Suppressor macrophage treated with lipopolysaccharide for 4 hours (primary cell): ENCODE data around the gene NUDT2.
"Not testable (repeated sequence)": the region's sequence is repeated elsewhere in the genome, so short reads cannot be mapped to it uniquely, and the experiment has no call there.

Experiments used
- DNase-seq: peaks from one replicate; pipeline ENCODE4 v3.0.0-alpha.2; 2020

The NUDT2 gene

DNA sequence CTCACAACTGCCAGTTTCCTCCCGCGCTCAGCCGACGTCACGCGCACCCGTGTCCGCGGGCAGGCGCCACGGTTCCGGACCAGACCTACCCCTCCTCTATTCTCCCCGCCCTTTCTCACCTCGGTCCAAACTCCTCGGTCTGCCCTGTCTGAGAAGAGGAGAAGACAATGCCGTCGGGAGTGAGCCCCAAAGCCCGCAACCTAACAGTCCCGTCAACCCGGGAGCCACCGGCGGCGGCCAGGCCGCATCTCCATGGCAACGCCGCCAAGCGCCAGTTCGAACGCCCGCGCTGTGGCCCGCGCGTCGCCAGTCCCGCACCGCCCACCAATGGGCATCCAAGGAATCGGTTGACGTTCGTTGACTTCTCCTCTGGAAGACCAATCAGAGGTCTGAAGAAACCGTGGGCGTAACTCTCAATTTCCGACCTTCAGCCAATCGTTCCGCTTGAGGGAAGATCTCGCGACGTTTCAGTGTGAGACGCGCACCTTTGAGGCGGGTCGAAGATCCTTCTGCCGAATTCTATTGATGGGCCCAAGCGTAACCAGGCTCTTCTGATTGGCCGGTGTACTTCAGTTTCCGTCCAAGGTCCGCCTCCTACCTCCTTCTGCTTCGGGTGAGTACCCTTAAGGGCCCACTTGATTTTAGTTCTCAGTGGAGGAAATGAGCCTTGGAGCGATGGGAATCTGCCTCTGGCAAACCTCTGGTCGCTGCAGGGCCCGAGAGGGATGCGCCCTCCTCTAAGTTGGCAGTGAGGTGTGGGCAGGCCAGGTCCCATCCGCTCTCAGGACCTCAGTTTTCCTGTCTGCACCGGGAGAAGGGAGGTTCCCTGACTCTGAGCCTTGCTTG lies at the start of gene NUDT2, which contains the start of gene KIF24:
Gene NUDT2 (plus strand): TSS at position 583 of the 846 bp plus-strand sequence. CDS start 9,471 bp downstream, outside the sequence.
Gene KIF24 (minus strand): TSS at position 282 of the 846 bp plus-strand sequence. CDS start 17,922 bp downstream, outside the sequence.
- DNase-seq: peak; percentile 100

DNA sequence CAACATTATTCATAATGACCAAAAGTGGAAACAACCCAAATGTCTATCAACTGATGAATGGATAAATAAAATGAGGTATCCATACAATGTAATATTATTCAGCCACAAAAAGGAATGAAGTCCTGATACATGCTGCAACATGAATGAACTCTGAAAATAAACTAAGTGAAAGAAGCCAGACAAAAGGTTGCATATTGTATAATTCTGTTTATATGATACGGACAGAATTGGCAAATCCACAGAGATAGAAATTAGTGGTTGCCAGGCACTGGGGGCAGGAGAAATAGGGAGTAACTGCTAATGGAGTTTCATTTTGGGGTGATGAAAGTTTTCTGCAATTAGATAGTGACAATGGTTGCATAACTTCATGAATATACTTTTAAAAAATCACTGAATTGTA lies 47.3 kb upstream of the NUDT2 start:
- no peak for DNase-seq

DNA sequence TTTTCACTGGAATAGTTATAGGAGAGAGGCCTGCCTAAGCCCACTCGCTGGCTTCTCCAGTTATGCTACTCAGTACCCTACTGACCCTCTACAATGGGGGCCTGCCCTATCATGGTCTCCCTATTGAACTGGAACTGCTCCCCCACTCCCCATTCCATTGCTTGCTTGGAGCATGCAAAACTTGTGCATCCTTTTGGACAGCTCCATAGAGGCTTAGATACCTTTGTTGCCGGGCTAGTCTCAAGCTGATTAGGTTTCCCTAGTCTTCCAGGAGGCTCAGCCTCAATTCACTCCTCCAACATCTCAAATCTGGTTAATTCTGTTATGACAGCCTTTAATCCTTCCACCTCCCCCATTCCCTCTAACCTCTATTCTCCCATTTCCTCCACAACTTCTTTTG lies 40.2 kb upstream of the NUDT2 start:
- no peak for DNase-seq

DNA sequence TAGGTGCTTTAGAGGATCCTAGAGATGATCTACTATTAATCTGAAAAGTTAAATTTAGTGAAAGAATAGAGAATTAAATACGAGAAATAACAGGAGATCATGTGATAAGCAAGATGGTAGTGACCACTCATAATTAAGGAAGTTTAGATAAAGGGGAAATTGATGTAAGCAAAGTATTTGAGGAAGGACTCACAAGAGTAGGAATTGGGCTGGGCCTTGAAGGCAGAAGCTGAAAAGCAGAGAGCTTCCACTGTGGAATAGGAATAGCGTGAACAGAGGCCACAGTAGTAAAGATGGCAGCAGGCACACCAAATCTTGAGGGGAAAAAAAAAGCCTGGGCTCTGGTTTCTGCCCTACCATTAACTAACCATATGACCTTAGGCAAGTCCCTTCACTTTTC lies 38.3 kb upstream of the NUDT2 start:
- peak; percentile 63 for DNase-seq

DNA sequence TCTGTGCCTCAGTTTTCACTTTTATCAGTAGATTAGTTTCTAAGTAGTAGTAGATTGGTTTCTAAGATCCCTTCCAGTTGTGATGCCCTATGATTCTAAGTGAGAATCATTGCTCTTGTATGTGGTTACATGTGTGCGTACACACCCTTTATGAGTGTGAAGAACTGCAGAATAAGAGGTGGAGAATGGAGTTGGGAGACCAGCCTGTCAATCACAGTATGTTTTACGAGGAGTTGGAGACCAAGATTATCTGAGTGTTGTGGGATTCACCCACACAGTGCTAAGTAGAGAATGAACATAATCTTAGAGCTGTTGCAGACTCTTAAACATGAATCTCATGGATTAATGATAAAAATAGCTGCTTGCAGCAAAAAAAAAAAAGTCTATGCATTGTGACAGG lies 37.9 kb upstream of the NUDT2 start:
- DNase-seq: no peak

DNA sequence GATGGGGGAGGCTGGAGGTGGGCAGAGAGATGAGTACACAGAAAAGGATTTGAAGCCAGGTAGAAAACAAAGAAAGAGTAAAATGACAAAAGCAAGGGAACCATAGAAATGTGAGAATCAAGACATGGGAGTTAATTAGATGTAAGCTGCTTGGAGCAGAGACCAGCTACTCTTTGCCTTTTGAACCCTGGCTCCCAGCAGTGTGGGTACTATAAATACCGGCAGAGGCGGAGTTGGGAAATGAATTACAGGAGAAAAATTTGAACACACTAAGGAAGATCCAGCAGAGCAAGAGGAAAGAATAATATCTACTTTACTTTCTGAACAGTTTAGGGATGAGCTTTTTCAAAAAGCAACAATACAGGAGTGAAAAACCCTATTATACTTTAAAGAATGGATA lies 36.8 kb upstream of the NUDT2 start:
- DNase-seq: no peak

DNA sequence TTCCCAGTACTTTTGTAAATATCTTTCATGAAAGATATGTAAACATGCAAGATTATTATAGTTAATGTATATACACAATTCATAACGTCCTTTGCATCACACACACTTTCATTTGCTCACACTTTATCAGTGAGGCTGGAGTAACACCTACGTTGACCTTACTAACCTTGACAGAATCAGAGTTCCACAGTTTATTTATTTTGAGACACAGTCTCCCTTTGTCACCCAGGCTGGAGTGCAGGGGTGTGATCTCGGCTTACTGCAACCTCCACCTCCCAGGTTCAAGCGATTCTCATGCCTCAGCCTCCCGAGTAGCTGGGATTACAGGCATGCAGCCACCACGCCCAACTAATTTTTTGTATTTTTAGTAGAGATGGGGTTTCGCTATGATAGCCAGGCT lies 28.3 kb upstream of the NUDT2 start:
- DNase-seq: not testable (repeated sequence)

DNA sequence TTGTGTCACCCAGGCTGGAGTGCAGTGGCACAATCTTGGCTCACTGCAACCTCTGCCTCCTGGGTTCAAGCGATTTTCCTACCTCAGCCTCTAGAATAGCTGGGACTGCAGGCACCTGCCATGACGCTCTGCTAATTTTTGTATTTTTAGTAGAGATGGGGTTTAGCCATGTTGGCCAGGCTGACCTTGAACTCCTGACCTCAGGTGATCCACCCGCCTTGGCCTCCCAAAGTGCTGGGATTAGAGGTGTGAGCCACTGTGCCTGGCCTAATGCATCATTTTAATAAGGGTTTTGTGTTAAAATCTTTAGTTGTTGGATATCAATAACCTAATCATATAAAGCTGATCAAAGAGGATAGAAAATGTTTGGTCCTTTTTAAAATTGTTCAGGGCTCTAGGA lies 21.1 kb upstream of the NUDT2 start:
- DNase-seq: not testable (repeated sequence)

DNA sequence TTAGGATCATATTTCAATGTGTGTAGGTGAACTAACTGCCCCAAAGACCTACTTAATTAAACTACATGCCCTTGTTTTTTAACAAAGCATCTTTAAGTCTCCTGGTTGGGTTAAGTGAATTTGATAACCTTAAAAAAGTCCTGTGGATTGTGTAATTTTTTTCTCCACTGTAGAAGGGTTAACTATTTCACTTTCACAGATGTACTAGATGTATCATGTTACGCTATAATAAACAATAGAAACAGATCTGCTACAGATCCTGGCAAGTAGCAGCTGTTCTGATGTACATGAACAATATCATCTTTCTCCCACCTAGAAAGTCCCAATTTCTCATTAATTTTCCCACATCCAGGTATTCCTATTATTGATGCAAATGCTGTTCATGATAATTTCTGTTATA lies 19.2 kb upstream of the NUDT2 start:
- no peak for DNase-seq

DNA sequence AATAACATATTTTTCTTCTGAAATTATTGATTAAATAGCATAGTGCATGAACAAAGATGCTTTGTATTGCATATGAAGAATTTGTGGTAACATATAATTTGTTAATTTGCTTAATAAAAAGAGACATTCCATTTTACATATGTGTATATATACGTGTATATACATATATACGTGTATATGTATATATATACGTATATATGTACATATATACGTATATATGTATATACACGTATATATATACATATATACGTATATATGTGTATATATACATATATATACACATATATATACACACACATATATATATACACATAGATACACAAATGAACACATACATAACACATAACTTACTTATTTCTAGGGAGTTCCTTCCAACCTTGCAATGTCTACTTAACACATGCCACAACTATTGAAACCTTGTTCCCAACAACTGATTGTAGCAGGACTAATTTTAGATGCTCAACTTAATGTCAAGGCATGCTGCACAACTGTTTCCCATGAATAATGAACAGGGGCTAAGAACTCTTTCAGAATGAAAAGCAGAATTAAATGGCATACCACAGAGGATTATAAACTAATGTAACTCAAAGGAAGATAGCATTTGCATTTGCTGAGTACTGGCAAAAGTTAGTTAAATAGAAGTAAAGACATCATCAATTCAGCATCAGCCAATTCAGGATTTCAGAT lies 17.7 kb upstream of the NUDT2 start:
- no peak for DNase-seq

DNA sequence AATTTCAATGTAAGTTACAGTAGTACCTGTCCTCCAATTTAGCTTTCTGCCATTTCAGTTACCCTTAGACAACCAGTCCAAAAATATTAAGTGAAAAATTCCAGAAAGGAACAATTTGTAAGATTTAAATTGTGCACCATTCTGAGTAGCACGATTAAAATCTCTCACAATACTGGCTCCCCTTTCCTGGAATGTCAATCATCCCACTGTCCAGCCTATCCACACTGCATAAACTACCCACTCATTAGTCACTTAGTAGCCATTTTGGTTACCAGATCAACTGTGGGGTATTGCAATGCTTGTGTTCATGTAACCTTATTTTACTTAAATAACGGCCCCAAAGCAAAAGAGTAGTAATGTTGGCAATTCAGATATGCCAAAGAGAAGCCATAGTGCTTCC lies 11.9 kb upstream of the NUDT2 start:
- no peak for DNase-seq

DNA sequence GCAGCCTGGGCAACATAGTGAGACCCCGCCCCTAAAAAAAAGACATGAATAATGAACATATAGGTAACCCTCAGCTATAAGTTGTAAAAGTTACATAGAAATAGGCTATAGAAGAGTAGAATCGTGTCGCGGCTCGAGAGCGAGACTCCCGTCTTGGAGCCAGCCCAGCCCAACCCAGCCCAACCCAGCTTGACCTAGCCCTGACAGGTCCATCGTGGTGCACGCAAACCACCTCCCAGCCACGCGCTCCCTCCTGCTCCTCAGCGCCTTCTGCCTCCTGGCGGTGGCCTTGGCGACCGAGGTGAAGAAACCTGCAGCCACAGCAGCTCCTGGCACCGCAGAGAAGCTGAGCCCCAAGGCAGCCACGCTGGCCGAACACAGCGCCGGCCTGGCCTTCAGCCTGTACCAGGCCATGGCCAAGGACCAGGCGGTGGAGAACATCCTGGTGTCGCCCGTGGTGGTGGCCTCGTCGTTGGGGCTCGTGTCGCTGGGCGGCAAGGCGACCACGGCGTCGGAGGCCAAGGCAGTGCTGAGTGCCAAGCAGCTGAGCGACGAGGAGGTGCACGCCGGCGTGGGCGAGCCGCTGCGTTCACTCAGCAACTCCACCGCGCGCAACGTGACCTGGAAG lies 11.1 kb upstream of the NUDT2 start:
- DNase-seq: no peak

DNA sequence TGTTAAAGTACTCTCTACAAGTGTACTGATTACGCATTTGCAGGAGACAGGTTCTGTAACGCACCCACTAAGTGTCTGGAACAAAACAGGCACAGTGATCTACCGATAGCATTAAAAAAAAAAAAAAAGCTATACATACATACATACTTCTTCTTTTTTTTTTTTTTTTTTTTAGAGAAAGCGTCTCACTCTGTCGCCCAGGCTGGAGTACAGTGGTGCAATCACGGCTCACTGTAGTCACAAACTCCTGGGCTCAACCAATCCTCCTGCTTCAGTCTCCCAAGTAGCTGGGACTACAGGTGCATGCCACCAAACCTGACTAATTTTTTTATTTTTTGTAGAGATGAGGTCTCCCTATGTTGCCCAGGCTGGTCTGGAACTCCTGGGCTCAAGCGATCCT lies 7.9 kb upstream of the NUDT2 start:
- DNase-seq: no peak

DNA sequence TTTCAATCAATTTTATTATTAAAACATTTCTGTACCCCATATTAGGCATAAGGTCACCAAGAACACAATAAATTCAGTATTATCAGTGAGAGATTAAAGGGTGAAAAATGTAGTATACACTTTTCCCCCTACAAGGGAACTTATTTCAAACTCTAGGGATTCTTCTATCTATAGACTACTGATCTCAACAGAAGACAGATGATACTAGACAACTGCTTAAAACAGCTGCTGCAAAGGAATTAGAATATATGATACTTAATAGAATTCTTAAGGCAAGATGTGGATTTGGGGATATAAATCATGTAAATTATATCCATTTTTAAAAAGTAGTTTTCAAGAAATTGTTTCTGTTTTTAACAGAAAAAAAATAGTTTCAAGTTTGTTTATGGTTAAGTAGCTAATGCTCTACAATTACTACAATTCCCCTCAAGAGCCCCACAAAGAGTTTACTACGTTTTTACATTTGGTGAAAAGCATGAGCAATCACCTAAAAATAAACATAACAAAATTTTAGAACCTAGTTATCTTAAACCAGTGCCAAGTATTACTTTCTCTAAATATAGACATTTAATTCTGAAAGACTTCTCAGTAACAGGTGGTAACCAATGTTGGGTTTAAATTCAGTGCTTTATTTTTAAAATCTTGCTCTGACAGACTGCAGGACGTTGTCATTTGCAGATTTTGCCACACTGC lies 6.3 kb upstream of the NUDT2 start:
- no peak for DNase-seq

DNA sequence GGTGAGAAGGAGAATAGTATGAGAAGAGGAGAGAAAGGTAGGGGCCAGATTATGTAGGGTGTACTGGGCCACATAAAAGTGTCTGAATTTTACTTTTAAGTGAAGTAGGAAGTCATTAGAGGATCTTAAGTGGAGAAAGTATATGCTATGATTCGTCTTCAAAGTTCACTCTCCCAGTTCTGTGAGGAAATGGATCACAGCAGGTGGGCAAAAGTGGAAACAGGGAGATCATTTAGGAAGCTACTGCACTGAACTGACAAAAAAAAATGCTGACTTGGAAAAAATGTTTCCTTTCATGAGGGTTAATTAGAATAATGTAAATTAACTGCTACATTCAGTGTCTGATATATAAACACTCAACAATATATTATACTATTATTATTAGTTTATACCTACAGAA lies 2.7 kb upstream of the NUDT2 start:
- no peak for DNase-seq

DNA sequence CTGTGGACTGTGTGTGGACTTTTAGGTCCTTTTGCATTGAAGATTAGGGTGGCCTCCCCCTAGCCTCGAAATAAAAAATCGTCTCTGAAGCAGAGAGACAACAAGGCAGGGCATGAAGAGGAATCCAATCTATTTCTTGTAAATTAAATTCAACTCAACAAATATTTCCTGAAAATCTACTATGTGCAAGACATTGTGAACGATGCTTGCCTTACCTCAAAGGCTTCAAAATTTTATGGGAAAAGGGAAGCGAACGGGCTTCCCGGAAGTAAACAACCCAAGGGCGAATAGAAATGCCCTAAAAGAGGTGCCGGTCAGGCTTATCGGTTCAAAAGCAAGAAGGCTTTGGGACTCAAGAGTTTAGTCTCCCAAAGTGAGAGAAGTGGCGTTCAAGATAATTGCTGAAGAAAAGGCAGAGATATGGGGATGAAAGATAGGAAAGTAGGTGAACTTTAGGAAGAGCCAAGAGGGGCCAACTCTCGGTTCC lies 826 bp upstream of the NUDT2 start:
- DNase-seq: no peak

DNA sequence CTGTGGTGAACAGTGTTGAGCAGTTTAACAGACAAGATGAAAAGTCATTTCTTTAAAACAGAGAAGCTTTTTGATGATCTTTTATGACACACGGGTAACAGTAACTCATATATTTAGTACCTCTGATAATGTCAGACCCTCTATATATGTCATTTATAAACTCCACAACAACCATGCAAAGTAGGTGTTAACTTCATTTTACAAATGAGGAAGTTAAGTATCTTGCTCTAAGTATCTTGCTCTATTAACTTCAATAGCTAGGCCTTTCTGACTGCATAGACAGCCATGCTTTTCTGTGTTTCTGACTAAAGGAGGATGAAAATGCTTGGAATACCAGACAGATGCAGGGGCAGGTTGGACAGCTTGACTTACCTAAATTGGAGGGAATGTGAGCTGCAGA lies 1.8 kb downstream of the NUDT2 start:
- DNase-seq: no peak

DNA sequence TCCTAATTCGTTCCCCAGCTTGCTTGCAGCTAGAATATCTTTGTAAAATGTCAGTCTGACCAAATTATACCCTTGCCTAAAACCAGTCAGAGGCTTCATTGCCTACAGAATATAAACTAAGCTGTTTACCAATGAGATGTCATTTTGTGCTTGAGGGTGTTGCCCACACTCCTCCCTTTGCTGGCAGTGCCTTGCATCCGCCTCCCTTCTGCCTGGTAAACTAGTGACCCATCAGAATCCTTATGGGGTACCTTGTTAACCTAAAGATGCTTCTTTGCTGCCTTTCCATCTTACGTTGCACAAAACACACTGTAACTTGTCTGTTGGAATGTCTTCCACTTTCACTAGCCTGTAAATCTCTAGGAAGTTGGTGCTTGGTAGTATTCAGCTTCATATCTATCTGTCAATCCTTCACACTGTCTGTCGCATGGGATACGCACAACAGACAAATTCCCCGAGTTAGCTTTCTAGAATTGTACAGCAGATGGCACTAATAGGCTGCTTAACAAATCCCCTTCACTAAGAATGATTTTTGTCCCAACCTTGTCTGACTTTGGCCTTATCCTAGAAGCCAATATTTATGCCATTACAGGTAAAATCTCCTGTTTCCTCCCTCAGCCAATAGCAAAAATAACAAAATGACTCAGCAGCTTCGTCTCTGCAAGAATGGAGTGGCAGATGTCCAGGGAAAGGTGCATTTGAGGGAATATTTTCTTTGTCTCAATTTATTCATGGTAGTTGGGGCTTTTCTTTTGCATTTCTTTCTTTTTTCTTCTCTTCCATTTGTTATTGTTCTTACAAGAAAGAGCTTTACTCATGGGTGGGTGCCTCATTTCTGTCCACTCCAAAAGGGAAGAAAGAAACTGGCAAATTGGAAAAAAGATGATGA lies 3.0 kb downstream of the NUDT2 start:
- DNase-seq: peak; percentile 46

DNA sequence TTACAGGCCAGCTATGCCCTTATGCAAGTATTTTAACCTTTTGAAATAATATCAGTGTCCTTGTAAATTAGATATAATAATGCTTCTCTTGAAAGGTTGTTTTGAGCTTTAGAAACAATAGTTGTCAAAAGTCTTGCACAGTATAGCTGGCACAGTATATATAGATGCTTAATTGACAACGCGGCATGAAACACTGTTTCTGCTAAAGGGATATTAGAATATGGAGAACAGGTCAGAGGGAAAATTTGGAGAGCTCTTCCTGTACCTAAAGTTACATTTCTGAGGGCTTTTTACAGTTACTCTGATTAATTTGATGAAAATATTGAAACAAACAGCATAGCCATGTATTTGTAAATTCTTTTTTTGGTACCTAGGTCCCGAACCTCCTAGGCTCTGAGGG lies 4.5 kb downstream of the NUDT2 start:
- no peak for DNase-seq

DNA sequence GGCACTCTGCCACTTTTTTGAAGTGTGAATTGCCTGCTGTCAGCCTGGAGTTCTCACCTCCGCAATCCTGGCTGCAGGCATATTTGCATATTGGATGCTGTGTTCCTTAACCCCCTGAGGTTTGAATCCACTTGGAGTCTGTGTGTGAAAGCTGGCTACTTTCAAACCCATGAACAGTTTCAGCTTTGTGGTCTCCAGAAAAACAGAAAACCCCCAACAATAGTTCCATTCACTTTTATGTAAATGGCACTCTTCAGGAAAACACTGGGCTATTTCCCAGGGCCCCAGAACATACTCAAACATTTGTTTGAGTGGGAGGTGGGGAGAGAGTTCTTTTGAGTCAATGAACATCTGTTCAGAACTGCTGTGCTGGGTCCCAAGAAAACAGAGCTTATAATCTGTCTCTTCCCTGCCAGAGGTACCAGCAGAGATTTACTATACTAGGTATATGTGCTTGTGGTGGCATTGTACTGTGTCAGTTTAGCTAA lies 5.0 kb downstream of the NUDT2 start:
- DNase-seq: no peak

DNA sequence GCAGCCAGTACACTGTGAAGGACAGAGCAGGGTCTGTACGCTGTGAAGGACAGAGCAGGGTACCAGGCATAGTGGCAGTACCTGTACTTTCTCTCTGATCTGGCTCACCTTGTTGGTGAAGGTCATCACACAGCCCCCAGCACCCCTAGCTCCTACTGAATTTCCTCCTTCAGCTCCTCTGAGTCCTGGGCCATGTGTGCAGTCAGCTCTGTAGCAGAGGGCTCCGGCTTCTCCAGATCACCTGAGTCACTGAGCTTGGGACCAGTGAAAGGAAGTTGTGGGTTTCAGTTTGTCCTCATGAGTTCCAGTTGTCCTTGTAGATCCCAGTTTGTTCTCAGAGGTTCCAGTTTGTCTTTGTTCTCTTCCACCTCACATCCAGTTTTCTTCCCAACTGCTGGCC lies 5.5 kb downstream of the NUDT2 start:
- peak; percentile 10 for DNase-seq

DNA sequence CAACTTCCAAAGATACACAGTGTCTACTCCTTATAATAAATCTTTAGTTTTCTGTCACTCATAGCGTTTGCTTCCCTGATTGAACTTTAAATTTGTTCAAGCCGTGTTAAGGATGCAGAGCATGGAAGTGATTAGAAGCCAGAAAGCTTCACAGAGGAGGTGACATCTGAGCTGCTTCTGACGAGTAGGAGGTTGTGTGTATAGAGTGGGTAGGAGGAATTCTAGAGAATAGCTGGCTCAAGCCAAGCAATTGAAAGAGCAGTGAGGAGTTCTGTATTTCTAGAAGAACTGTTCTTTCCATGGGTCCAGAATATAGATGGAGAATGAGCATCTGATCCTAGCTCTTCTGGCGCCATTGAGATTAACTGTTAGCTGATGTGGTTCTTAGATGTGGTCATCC lies 6.0 kb downstream of the NUDT2 start:
- DNase-seq: no peak
